Hepatocyte (in vitro differentiated cells): ENCODE results near the gene ZNF287. TPM values are rescaled to one million over a fixed set of nuclear protein-coding genes. Genes with fewer than 3 reads are reported as not detected.

ENCODE experiments used
- DNase-seq: peaks from one replicate; pipeline ENCODE4 v3.0.0-alpha.2; 2016; ENCODE audit warnings: low spot score
- H2AFZ ChIP-seq: fragments of 200-600 bp; sonication (generic); 2 replicates; pipeline ENCODE4 v1.6.0; 2016; ENCODE audit warnings: antibody characterized with exemption, mild to moderate bottlenecking
- H3K27ac ChIP-seq: fragments of 200-600 bp; sonication (generic); 2 replicates; pipeline ENCODE4 v1.5.1; 2016; ENCODE audit warnings: mild to moderate bottlenecking
- H3K27me3 ChIP-seq: fragments of 200-600 bp; sonication (generic); 2 replicates; pipeline ENCODE4 v1.6.1; 2016
- H3K36me3 ChIP-seq: fragments of 200-600 bp; sonication (generic); replicated peaks from 2 replicates; pipeline ENCODE4 v1.5.1; 2016; ENCODE audit warnings: low read depth; ENCODE audit not compliant: insufficient read depth
- H3K4me1 ChIP-seq: fragments of 200-600 bp; sonication (generic); 2 replicates; pipeline ENCODE4 v1.5.1; 2016; ENCODE audit warnings: mild to moderate bottlenecking, moderate library complexity; ENCODE audit not compliant: insufficient read depth
- H3K4me2 ChIP-seq: fragments of 200-600 bp; sonication (generic); 2 replicates; pipeline ENCODE4 v1.6.0; 2016
- H3K4me3 ChIP-seq: fragments of 200-600 bp; sonication (generic); 2 replicates; pipeline ENCODE4 v1.5.1; 2016; ENCODE audit warnings: mild to moderate bottlenecking
- H3K79me2 ChIP-seq: fragments of 200-600 bp; sonication (generic); 2 replicates; pipeline ENCODE4 v1.6.0; 2017; ENCODE audit warnings: mild to moderate bottlenecking
- H3K9me2 ChIP-seq: fragments of 200-600 bp; sonication (generic); replicated peaks from 2 replicates; pipeline ENCODE4 v1.6.0; 2017; ENCODE audit warnings: mild to moderate bottlenecking; ENCODE audit not compliant: insufficient read depth
- H3K9me3 ChIP-seq: fragments of 200-600 bp; sonication (generic); 2 replicates; pipeline ENCODE4 v1.5.1; 2016; ENCODE audit warnings: low read depth, mild to moderate bottlenecking
- H4K20me1 ChIP-seq: fragments of 200-600 bp; sonication (generic); 2 replicates; pipeline ENCODE4 v1.6.0; 2016; ENCODE audit warnings: mild to moderate bottlenecking; ENCODE audit not compliant: insufficient read depth, poor library complexity, severe bottlenecking
- EZH2 ChIP-seq: fragments of 200-600 bp; sonication (generic); IDR thresholded peaks from 2 replicates; pipeline ENCODE4 v1.6.1; 2016; ENCODE audit warnings: antibody characterized with exemption, mild to moderate bottlenecking, borderline replicate concordance
- EZH2phosphoT487 ChIP-seq: fragments of 200-600 bp; sonication (generic); IDR thresholded peaks from one replicate; pipeline ENCODE4 v1.6.1; 2018; ENCODE audit warnings: antibody characterized with exemption, mild to moderate bottlenecking, low read depth, moderate library complexity; ENCODE audit not compliant: unreplicated experiment, severe bottlenecking
- WGBS: methylation state at CpG from one replicate; pipeline ENCODE4 v1.1.6; 2016; ENCODE audit warnings: low lambda C conversion rate; ENCODE audit errors: missing lambda C conversion rate; 5-methylcytosine and 5-hydroxymethylcytosine counted together
- polyA plus RNA-seq: library from polyadenylated mRNA; unstranded; fragments of >200 nt; fragmentation: Nextera tagmentation; extraction: Ambion mirVana; gene quantifications from 2 replicates; pipeline ENCODE4 v1.2.1, GENCODE V29; 2016
- total RNA-seq: library from RNA; depleted of rRNA; stranded (reverse); fragments of >200 nt; gene quantifications from 2 replicates; pipeline ENCODE4 v1.2.3, GENCODE V29; 2014
- TF ChIP-seq, protein P1 (sequence below): fragments of 200-600 bp; sonication (generic); IDR thresholded peaks from 2 replicates; pipeline ENCODE4 v1.5.1; 2016; ENCODE audit warnings: antibody characterized with exemption, mild to moderate bottlenecking; ENCODE audit not compliant: poor library complexity

The ZNF287 gene
- total and polyA plus RNA-seq, 2 experiments from 2014 or later: 7.1 to 10.6 TPM

DNA sequence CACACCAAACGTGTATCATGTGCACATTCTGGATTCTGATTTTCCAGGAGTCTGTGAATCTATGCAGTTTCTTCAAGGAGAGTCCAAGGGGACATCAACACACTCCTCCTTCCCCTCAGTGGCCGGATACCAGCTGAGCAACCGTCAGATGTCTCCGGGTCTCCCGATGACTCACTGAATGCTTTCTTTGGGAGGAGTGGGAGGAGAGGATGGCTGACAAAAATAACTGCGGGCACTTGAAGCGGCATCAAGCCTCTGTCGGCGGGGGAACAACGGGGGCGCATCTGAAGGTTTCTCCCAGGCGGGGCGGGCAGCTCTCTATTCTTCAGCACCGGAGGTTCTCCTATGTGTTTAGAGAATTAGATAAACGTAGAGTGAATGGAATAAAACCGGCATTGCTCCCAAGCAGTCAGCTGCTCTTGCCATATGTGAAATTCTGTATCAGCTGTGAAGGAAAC lies 52.4 kb downstream of the ZNF287 start:
- no peaks in the 10 kb centered on the region for H3K9me3 ChIP-seq
- no peak overlapping the region for H3K4me3 ChIP-seq
- H3K27ac ChIP-seq: peak overlapping the region; percentile 36
- DNase-seq: peak; percentile 68
- H3K9me2 ChIP-seq: no peaks in the 10 kb centered on the region
- no peaks in the 10 kb centered on the region for H3K36me3 ChIP-seq
- no peak for TF ChIP-seq EZH2
- TF ChIP-seq EZH2phosphoT487: no peak
- TF ChIP-seq, protein P1, sequence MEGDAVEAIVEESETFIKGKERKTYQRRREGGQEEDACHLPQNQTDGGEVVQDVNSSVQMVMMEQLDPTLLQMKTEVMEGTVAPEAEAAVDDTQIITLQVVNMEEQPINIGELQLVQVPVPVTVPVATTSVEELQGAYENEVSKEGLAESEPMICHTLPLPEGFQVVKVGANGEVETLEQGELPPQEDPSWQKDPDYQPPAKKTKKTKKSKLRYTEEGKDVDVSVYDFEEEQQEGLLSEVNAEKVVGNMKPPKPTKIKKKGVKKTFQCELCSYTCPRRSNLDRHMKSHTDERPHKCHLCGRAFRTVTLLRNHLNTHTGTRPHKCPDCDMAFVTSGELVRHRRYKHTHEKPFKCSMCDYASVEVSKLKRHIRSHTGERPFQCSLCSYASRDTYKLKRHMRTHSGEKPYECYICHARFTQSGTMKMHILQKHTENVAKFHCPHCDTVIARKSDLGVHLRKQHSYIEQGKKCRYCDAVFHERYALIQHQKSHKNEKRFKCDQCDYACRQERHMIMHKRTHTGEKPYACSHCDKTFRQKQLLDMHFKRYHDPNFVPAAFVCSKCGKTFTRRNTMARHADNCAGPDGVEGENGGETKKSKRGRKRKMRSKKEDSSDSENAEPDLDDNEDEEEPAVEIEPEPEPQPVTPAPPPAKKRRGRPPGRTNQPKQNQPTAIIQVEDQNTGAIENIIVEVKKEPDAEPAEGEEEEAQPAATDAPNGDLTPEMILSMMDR: no peak
- H3K4me1 ChIP-seq: peaks cover 15% of the 10 kb centered on the region
- no peaks in the 10 kb centered on the region for H4K20me1 ChIP-seq
- H3K27me3 ChIP-seq: no peaks in the 10 kb centered on the region
- H2AFZ ChIP-seq: peak overlapping the region; percentile 10
- peak overlapping the region; percentile 65 for H3K4me2 ChIP-seq
- 22% methylated on average over 16 of the region's 16 CpGs for WGBS
- no peaks in the 10 kb centered on the region for H3K79me2 ChIP-seq

DNA sequence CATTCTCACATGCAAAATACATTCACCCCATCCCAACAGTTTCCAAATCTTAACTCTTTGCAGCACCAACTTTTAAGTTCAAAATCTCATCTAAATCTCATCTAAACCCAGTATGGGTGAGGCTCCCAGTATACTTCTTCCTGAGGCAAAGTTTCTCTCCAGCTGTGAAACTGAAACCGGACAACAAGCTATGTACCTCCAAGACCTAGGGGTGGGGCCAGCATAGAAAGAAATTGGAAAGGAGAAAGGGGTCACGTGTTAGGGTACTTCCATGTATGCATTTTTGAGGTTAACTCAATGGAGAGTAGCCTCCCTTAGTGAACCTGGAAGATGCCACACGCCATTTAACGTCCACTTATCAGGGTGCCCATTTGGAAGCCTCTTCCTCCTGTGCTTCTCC lies 53.1 kb downstream of the ZNF287 start:
- no peaks in the 10 kb centered on the region for H3K9me3 ChIP-seq
- no peak overlapping the region for H2AFZ ChIP-seq
- H3K4me3 ChIP-seq: no peak overlapping the region
- H3K79me2 ChIP-seq: no peaks in the 10 kb centered on the region
- peaks cover 14% of the 10 kb centered on the region for H3K4me1 ChIP-seq
- TF ChIP-seq, protein P1: no peak
- TF ChIP-seq EZH2 (no peak), EZH2phosphoT487 (no peak)
- no peaks in the 10 kb centered on the region for H3K9me2 ChIP-seq
- WGBS: 80% methylated on average over 4 of the region's 4 CpGs
- H4K20me1 ChIP-seq: no peaks in the 10 kb centered on the region
- no peak overlapping the region for H3K27ac ChIP-seq
- no peaks in the 10 kb centered on the region for H3K27me3 ChIP-seq
- H3K36me3 ChIP-seq: no peaks in the 10 kb centered on the region
- no peak overlapping the region for H3K4me2 ChIP-seq
- no peak for DNase-seq

DNA sequence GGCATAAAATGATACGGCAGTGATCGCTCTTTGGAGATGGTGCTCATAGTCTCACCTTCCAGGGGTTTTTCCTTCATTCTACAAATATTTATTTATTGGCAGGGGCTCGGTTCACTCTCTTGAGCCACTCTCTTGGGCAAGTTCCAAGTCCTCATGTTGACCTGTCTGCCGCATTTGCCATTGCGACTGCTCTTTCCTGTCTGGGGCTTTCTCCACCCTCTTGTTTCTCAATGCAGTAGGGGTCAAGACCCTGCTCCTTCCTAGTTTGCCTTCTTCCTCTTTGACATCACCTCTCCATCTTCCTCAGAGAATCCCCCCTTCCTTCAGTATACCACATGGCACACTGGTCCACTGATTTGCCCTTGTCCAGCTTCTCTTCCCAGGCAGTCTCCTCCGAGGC lies 55.1 kb downstream of the ZNF287 start:
- no peaks in the 10 kb centered on the region for H3K36me3 ChIP-seq
- WGBS: 93% methylated on average over 6 of the region's 6 CpGs
- H3K27me3 ChIP-seq: no peaks in the 10 kb centered on the region
- no peak overlapping the region for H2AFZ ChIP-seq
- H4K20me1 ChIP-seq: no peaks in the 10 kb centered on the region
- H3K27ac ChIP-seq: no peak overlapping the region
- peaks cover 10% of the 10 kb centered on the region for H3K4me1 ChIP-seq
- TF ChIP-seq, protein P1: no peak
- TF ChIP-seq EZH2phosphoT487 (no peak), EZH2 (no peak)
- no peaks in the 10 kb centered on the region for H3K9me3 ChIP-seq
- H3K4me3 ChIP-seq: no peak overlapping the region
- DNase-seq: no peak
- H3K79me2 ChIP-seq: no peaks in the 10 kb centered on the region
- no peaks in the 10 kb centered on the region for H3K9me2 ChIP-seq
- H3K4me2 ChIP-seq: no peak overlapping the region

DNA sequence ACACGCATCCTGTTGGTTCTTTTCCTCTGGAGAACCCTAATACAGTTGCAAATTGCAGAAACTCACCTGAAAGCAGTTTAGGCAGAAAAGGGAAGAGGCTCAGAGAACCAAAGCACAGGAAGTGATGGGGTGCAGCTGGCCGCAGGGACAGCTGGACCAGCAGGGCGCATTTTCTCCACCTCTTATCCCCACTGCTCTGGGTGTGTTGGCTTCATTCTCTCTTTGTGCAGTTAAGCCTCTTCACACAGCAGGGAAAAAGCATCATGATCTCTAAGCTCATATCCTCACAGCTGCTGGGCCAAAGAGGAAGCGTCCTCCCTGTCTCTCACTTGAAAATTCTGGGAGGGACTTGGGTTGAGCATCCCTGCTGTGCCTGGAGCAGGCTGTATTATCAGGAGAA lies 57.0 kb downstream of the ZNF287 start:
- no peaks in the 10 kb centered on the region for H3K79me2 ChIP-seq
- no peak overlapping the region for H3K4me3 ChIP-seq
- H4K20me1 ChIP-seq: no peaks in the 10 kb centered on the region
- H3K4me2 ChIP-seq: no peak overlapping the region
- DNase-seq: no peak
- WGBS: 79% methylated on average over 4 of the region's 4 CpGs
- H3K36me3 ChIP-seq: no peaks in the 10 kb centered on the region
- H3K9me3 ChIP-seq: no peaks in the 10 kb centered on the region
- TF ChIP-seq EZH2phosphoT487 (no peak), EZH2 (no peak)
- TF ChIP-seq, protein P1: no peak
- no peak overlapping the region for H3K27ac ChIP-seq
- no peaks in the 10 kb centered on the region for H3K9me2 ChIP-seq
- no peaks in the 10 kb centered on the region for H3K27me3 ChIP-seq
- H2AFZ ChIP-seq: no peak overlapping the region
- peaks cover 10% of the 10 kb centered on the region for H3K4me1 ChIP-seq
